K562 (cell line): ENCODE measurements around the gene HDGFL2. TPM values are rescaled to one million over a fixed set of nuclear protein-coding genes. Genes with fewer than 3 reads are reported as not detected.
A peak's percentile ranks its signal among the peaks of the same experiment; 100 is the strongest.

Experiments
- ATAC-seq: fragments of 200-7000 bp; cut with Tn5 transposase; 3 replicates; pipeline ENCODE4 v1.9.1; 2020; ENCODE audit warnings: moderate library complexity
- BruUV-seq: library from RNA; stranded (reverse); fragments of 400-500 nt; replicated peaks from 2 replicates; lab custom pipeline; 2021; lab: Mats Ljungman, UMichigan
- CTCF ChIA-PET: fragments of 300-600 bp; formaldehyde crosslinking; extraction: SDS; loops from one replicate; lab custom pipeline; 2021; ENCODE audit warnings: low intra/inter-chr PET ratio; lab: Yijun Ruan, JAX
- POLR2A ChIA-PET: fragments of 300-600, 350-650 bp; sonication (Branson Sonifier 250); formaldehyde crosslinking; extraction: SDS; loops from one replicate; lab custom pipeline; 2021; ENCODE audit warnings: antibody characterized with exemption, inconsistent platforms; lab: Yijun Ruan, JAX
- DNase-seq, 4 experiments: peaks; one replicate each; pipeline versions ENCODE4 v3.0.0 to v3.0.0-alpha.2; 2011 to 2018; ENCODE audit warnings: low spot score in 3 of 4, mixed read lengths in 3 of 4; ENCODE audit errors: extremely low read depth in 1 of 4
- FAIRE-seq: peaks from 2 replicates; lab custom pipeline; 2011; peaks lifted over from hg19 to GRCh38; lab: Jason Lieb, UNC
- H2AFZ ChIP-seq: 2 replicates; pipeline ENCODE4 v1.6.0; 2011; ENCODE audit warnings: low read depth, low read length, control low read depth, inconsistent platforms
- H3K27ac ChIP-seq: fragments of 200-600 bp; 3 replicates; pipeline ENCODE4 v1.8.0; 2011; ENCODE audit warnings: low read depth, mild to moderate bottlenecking, control low read depth, inconsistent platforms, low read length, moderate library complexity, mixed read lengths; ENCODE audit errors: extremely low read depth
- H3K27me3 ChIP-seq, 2 experiments: fragments of 300-600 bp in 1 of 2; 2 replicates in 1 of 2; 3 replicates in 1 of 2; pipeline versions ENCODE4 v1.6.0 to v1.8.0; 2011; ENCODE audit warnings: inconsistent platforms in 2 of 2, low read length in 2 of 2, mild to moderate bottlenecking in 1 of 2, mixed read lengths in 1 of 2, moderate library complexity in 1 of 2; ENCODE audit not compliant: control insufficient read depth in 2 of 2, insufficient read depth in 2 of 2
- H3K36me3 ChIP-seq: fragments of 300-600 bp; 3 replicates; pipeline ENCODE4 v1.8.0; 2011; ENCODE audit warnings: mild to moderate bottlenecking, low read length, inconsistent platforms; ENCODE audit not compliant: control insufficient read depth, insufficient read depth
- H3K4me1 ChIP-seq, 2 experiments: fragments of 200-600 bp in 1 of 2; replicated peaks in 1 of 2; 2 replicates in 1 of 2; 3 replicates in 1 of 2; pipeline versions ENCODE4 v1.5.1 to v1.8.0; 2011; ENCODE audit warnings: inconsistent platforms in 2 of 2, low read length in 2 of 2, mild to moderate bottlenecking in 1 of 2, mixed read lengths in 1 of 2, moderate library complexity in 1 of 2; ENCODE audit not compliant: control insufficient read depth in 2 of 2, insufficient read depth in 2 of 2
- H3K4me2 ChIP-seq: 2 replicates; pipeline ENCODE4 v1.6.1; 2011; ENCODE audit warnings: low read length, control low read depth, inconsistent platforms, mixed read lengths; ENCODE audit not compliant: insufficient read depth
- H3K4me3 ChIP-seq: fragments of 200-600 bp; sonication (generic), shearing (Covaris generic); 2 replicates; pipeline ENCODE4 v1.5.1; 2016; ENCODE audit warnings: control low read depth, inconsistent platforms
- H3K79me2 ChIP-seq: fragments of 200-600 bp; 3 replicates; pipeline ENCODE4 v1.8.0; 2011; ENCODE audit warnings: low read length, inconsistent platforms; ENCODE audit not compliant: control insufficient read depth, insufficient read depth
- H3K9ac ChIP-seq, 2 experiments: 2 replicates each; pipeline versions ENCODE4 v1.6.0 to v1.6.1; 2011; ENCODE audit warnings: low read depth in 2 of 2, low read length in 2 of 2, control low read depth in 1 of 2, inconsistent platforms in 1 of 2, mild to moderate bottlenecking in 1 of 2, mixed read lengths in 1 of 2; ENCODE audit not compliant: insufficient read depth in 1 of 2
- H3K9me1 ChIP-seq: one replicate; pipeline ENCODE4 v1.6.0; 2011; ENCODE audit warnings: inconsistent platforms, mild to moderate bottlenecking, low read length, moderate library complexity; ENCODE audit not compliant: control insufficient read depth, insufficient read depth
- H3K9me3 ChIP-seq: replicated peaks from 2 replicates; pipeline ENCODE4 v1.5.1; 2011; ENCODE audit warnings: low read depth, low read length, inconsistent platforms; ENCODE audit not compliant: control insufficient read depth, insufficient read depth
- H4K20me1 ChIP-seq: replicated peaks from 2 replicates; pipeline ENCODE4 v1.6.1; 2011; ENCODE audit warnings: low read length, inconsistent platforms, mixed read lengths; ENCODE audit not compliant: control insufficient read depth, insufficient read depth
- POLR2G ChIP-seq: fragments of 200-400 bp; formaldehyde crosslinking; IDR thresholded peaks from 2 replicates; pipeline ENCODE4 v1.6.1; 2017; ENCODE audit warnings: low read depth, mild to moderate bottlenecking, antibody characterized with exemption, low read length, moderate library complexity
- TCF15 ChIP-seq: fragments of 250-450 bp; sonication (Bioruptor Pico); IDR thresholded peaks from 2 replicates; pipeline ENCODE4 v1.8.0; 2022; ENCODE audit warnings: moderate library complexity, mild to moderate bottlenecking, inconsistent platforms
- ZNF75A ChIP-seq: fragments of 450-650 bp; formaldehyde crosslinking; IDR thresholded peaks from 2 replicates; pipeline ENCODE4 v1.4.0; 2020; ENCODE audit warnings: mild to moderate bottlenecking
- ZNF780A ChIP-seq: fragments of 250-450 bp; sonication (Bioruptor Pico); IDR thresholded peaks from 2 replicates; pipeline ENCODE4 v1.5.0; 2021; ENCODE audit warnings: mild to moderate bottlenecking
- whole genome bisulfite sequencing: fragments of 100-300 bp; shearing (Covaris generic); methylation state at CpG from one replicate; pipeline ENCODE4 v1.1.6; 2016; ENCODE audit warnings: low coverage, mixed read lengths; ENCODE audit not compliant: insufficient coverage; ENCODE audit errors: missing lambda C conversion rate; 5-methylcytosine and 5-hydroxymethylcytosine counted together
- in situ Hi-C: fragments of 300-500 bp; cut with MboI; formaldehyde crosslinking; loops from 4 replicates; pipeline ENCODE4 v1.15.0; 2018; ENCODE audit warnings: inconsistent platforms, mixed read lengths
- intact Hi-C: fragments of 100-400 bp; cut with micrococcal nuclease; formaldehyde crosslinking; loops from 2 replicates; pipeline ENCODE4 v1.14.2; 2022
- polyA plus RNA-seq, 8 experiments: library from polyadenylated mRNA; depleted of rRNA in 4 of 8; stranded (reverse) in 5 of 8; unstranded in 3 of 8; fragments of >200 nt; fragmentation: Nextera tagmentation in 2 of 8; fragmentation: Illumina TruSeq in 1 of 8; extraction: Ambion mirVana in 2 of 8; extraction: Trizol in 1 of 8; gene quantifications; 2 replicates each; pipeline versions ENCODE4 v1.2.1 to v1.2.3, GENCODE V29; 2011 to 2014; ENCODE audit warnings: inconsistent platforms in 1 of 8, missing spikeins in 1 of 8
- total RNA-seq, 7 experiments: library from RNA; depleted of rRNA in 6 of 7; stranded (reverse); fragments of >200 nt in 6 of 7; fragmentation: Illumina TruSeq in 2 of 7; extraction: Trizol in 2 of 7; gene quantifications; 2 replicates each; pipeline versions ENCODE4 v1.2.1 to v1.2.3, GENCODE V29; 2011 to 2021; ENCODE audit warnings: low replicate concordance in 1 of 7
- TF ChIP-seq, protein P1 (sequence below), 2 experiments: fragments of 450-650 bp; formaldehyde crosslinking in 1 of 2; IDR thresholded peaks; 2 replicates each; pipeline versions ENCODE4 v1.4.0 to v1.6.1; 2014 to 2020; ENCODE audit warnings: mild to moderate bottlenecking in 2 of 2, borderline replicate concordance in 1 of 2, low read depth in 1 of 2

The HDGFL2 gene
- total and polyA plus RNA-seq, 9 of the 15 experiments (the other 6 are each of a cell fraction or from before 2014, with no cell fraction given), result 0.13 to 61.7 (median 16.0) TPM

- Histone ChIP-seq H3K9me3 (no peaks in the 10 kb centered on the region), H3K36me3 (peaks cover 7% of the 10 kb centered on the region; the same call in 1 of the 3 replicates), H3K9me1 (peaks cover 3% of the 10 kb centered on the region), H3K9ac (peak overlapping the region in 1 of 2 experiments; percentile 47; a peak in 1 of 4 replicates), H3K27me3 (peaks cover 18 to 24% of the 10 kb centered on the region in 2 experiments; a peak in 4 of 5 replicates), H3K4me3 (no peak overlapping the region), H3K27ac (no peak overlapping the region), H3K4me2 (no peak overlapping the region), H2AFZ (no peak overlapping the region), H3K4me1 (peaks cover 0 to 62% of the 10 kb centered on the region in 2 experiments; a peak in 2 of 5 replicates), H4K20me1 (peaks cover 5% of the 10 kb centered on the region; the same call in 1 of the 2 replicates), H3K79me2 (no peaks in the 10 kb centered on the region)
- in situ Hi-C loops (no loop called here), intact Hi-C loops (no loop called here)
- no peak for ATAC-seq
- no peak for FAIRE-seq
- CTCF ChIA-PET, result interaction anchor here (0.6 kb wide), 1 partner anchor 274 kb away, joined by 3 read pairs; no protein-coding TSS in a partner anchor
- TF ChIP-seq ZNF780A (CRISPR knock-in tag), result no peak
- peak; percentile 63; the same call in 1 of the 2 replicates for TF ChIP-seq POLR2G
- no TSS peak for BruUV-seq
- no peak for DNase-seq
- WGBS, result 42% methylated on average over 17 of the region's 17 CpGs
- POLR2A ChIA-PET, result interaction anchor here (0.8 kb wide), 1 partner anchor 16 kb away, joined by 5 read pairs; no protein-coding TSS in a partner anchor
Measured at GRCh38 chr19:4507804-4508203, 35.7 kb downstream of the HDGFL2 start.

DNA sequence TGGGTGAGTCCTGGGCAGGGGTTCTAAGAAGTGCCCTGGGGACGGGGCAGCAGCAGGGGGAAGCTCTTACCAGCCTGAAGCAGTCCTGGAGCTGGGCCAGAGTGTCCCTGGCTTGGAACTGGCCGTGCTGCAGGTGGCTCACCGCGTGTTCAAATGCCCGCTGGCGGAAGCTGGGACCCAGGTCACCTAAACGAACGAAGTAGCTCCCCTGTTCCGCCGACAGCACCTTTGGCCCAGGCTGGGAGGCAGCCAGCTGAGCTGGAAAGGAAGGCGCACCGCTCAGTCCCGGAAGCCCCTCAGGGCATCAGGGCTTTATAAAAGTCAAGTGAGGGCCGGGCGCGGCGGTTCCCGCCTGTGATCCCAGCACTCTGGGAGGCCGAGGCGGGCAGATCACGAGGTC is 36.6 kb downstream of the HDGFL2 start:
- Histone ChIP-seq H3K4me3 (no peak overlapping the region), H3K36me3 (0 out of 3 replicates have a peak, but pooled peaks cover 7% of the 10 kb centered on the region), H2AFZ (no peak overlapping the region), H3K79me2 (no peaks in the 10 kb centered on the region), H3K27me3 (peaks cover 20 to 33% of the 10 kb centered on the region in 2 experiments; a peak in 4 of 5 replicates), H3K9me3 (no peaks in the 10 kb centered on the region), H3K4me2 (no peak overlapping the region), H3K9ac (no peak overlapping the region), H3K27ac (no peak overlapping the region), H3K9me1 (peaks cover 3% of the 10 kb centered on the region), H4K20me1 (peaks cover 5% of the 10 kb centered on the region; the same call in 1 of the 2 replicates), H3K4me1 (peaks cover 0 to 58% of the 10 kb centered on the region in 2 experiments; a peak in 2 of 5 replicates)
- no peak for ATAC-seq
- no TSS peak for BruUV-seq
- intact Hi-C loops (no loop called here), in situ Hi-C loops (no loop called here)
- ChIA-PET CTCF (no interaction called here), POLR2A (interaction anchor here (0.6 to 1.5 kb wide), 3 partner anchors 10 to 147 kb away, joined by 3 to 4 read pairs (median 4); partner anchors contain the start of gene PLIN4)
- FAIRE-seq, result no peak
- DNase-seq, result no peak
- 77% methylated on average over 20 of the region's 21 CpGs for WGBS
- no peak for TF ChIP-seq ZNF75A
- TF ChIP-seq, protein P1, sequence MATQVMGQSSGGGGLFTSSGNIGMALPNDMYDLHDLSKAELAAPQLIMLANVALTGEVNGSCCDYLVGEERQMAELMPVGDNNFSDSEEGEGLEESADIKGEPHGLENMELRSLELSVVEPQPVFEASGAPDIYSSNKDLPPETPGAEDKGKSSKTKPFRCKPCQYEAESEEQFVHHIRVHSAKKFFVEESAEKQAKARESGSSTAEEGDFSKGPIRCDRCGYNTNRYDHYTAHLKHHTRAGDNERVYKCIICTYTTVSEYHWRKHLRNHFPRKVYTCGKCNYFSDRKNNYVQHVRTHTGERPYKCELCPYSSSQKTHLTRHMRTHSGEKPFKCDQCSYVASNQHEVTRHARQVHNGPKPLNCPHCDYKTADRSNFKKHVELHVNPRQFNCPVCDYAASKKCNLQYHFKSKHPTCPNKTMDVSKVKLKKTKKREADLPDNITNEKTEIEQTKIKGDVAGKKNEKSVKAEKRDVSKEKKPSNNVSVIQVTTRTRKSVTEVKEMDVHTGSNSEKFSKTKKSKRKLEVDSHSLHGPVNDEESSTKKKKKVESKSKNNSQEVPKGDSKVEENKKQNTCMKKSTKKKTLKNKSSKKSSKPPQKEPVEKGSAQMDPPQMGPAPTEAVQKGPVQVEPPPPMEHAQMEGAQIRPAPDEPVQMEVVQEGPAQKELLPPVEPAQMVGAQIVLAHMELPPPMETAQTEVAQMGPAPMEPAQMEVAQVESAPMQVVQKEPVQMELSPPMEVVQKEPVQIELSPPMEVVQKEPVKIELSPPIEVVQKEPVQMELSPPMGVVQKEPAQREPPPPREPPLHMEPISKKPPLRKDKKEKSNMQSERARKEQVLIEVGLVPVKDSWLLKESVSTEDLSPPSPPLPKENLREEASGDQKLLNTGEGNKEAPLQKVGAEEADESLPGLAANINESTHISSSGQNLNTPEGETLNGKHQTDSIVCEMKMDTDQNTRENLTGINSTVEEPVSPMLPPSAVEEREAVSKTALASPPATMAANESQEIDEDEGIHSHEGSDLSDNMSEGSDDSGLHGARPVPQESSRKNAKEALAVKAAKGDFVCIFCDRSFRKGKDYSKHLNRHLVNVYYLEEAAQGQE (IDR thresholded peaks at IDR 0.05; ENCODE audit: borderline replicate concordance), result no peak
- TF ChIP-seq, protein P1 (CRISPR knock-in tag; IDR thresholded peaks at IDR 0.05; ENCODE audit: low read depth), result no peak
- TF ChIP-seq TCF15 (CRISPR knock-in tag), result no peak
